GM12874 (cell line): ENCODE results near the gene PEX14.

Source experiments
- CTCF ChIP-seq: IDR thresholded peaks from 2 replicates; pipeline ENCODE4 v1.5.1; 2011; ENCODE audit warnings: low read depth, mild to moderate bottlenecking, control low read depth, low read length, moderate library complexity; ENCODE audit not compliant: insufficient read depth

The PEX14 gene

GRCh38 chr1:10634075-10634427, 159.3 kb downstream of the PEX14 start:
- TF ChIP-seq CTCF: no peak

- no peak for TF ChIP-seq CTCF
Observed at GRCh38 chr1:10634428-10635084, 159.8 kb downstream of the PEX14 start.

GRCh38 chr1:10635085-10635896, 160.5 kb downstream of the PEX14 start:
- TF ChIP-seq CTCF: no peak

- no peak for TF ChIP-seq CTCF
Observed at GRCh38 chr1:10635992-10636391, 161.2 kb downstream of the PEX14 start.

- TF ChIP-seq CTCF: no peak
Observed at GRCh38 chr1:10637400-10637799, 162.7 kb downstream of the PEX14 start.

GRCh38 chr1:10637834-10638558, 163.2 kb downstream of the PEX14 start:
- no peak for TF ChIP-seq CTCF

GRCh38 chr1:10638559-10639005, 163.8 kb downstream of the PEX14 start:
- no peak for TF ChIP-seq CTCF
